DMS79 treated with DMSO at 0.1 percent for 48 hours (cell line): Measurements from ENCODE around the gene LRRC75A.
A peak's percentile ranks its signal among the peaks of the same experiment; 100 is the strongest.
"Not testable (repeated sequence)": the region's sequence is repeated elsewhere in the genome, so short reads cannot be mapped to it uniquely, and the experiment has no call there.

ENCODE experiments used
- DNase-seq: peaks from one replicate; lab custom pipeline; 2025; lab: John Stamatoyannopoulos, UW

The LRRC75A gene

GRCh38 chr17:16472539-16472938 lies 19.5 kb downstream of the LRRC75A start:
- DNase-seq = no peak

GRCh38 chr17:16471295-16471694 lies 20.7 kb downstream of the LRRC75A start:
- no peak for DNase-seq

- peak; percentile 44 for DNase-seq
Observed at GRCh38 chr17:16470265-16470664, 21.7 kb downstream of the LRRC75A start.

- DNase-seq = no peak
Observed at GRCh38 chr17:16468428-16468992, 23.5 kb downstream of the LRRC75A start.

- DNase-seq = no peak
Observed at GRCh38 chr17:16467886-16468285, 24.1 kb downstream of the LRRC75A start.

GRCh38 chr17:16467044-16467443 lies 24.9 kb downstream of the LRRC75A start:
- DNase-seq = no peak

- no peak for DNase-seq
Observed at GRCh38 chr17:16466407-16466806, 25.6 kb downstream of the LRRC75A start.

- DNase-seq = no peak
Observed at GRCh38 chr17:16465861-16466338, 26.1 kb downstream of the LRRC75A start.

- DNase-seq = no peak
Observed at GRCh38 chr17:16465052-16465312, 27.0 kb downstream of the LRRC75A start.

- no peak for DNase-seq
Observed at GRCh38 chr17:16464303-16465051, 27.5 kb downstream of the LRRC75A start.

- peak; percentile 82 for DNase-seq
Observed at GRCh38 chr17:16463358-16464302, 28.4 kb downstream of the LRRC75A start.

GRCh38 chr17:16462070-16462864 lies 29.7 kb downstream of the LRRC75A start:
- DNase-seq = no peak

GRCh38 chr17:16461606-16461866 lies 30.5 kb downstream of the LRRC75A start:
- no peak for DNase-seq

- no peak for DNase-seq
Observed at GRCh38 chr17:16460796-16461605, 31.0 kb downstream of the LRRC75A start.

- no peak for DNase-seq
Observed at GRCh38 chr17:16459855-16460550, 32.0 kb downstream of the LRRC75A start.

GRCh38 chr17:16459271-16459670 lies 32.7 kb downstream of the LRRC75A start:
- DNase-seq = no peak

GRCh38 chr17:16456742-16457316 lies 35.2 kb downstream of the LRRC75A start:
- no peak for DNase-seq

GRCh38 chr17:16455997-16456741 lies 35.8 kb downstream of the LRRC75A start:
- no peak for DNase-seq

GRCh38 chr17:16453493-16453851 lies 38.5 kb downstream of the LRRC75A start:
- no peak for DNase-seq

- DNase-seq = not testable (repeated sequence)
Observed at GRCh38 chr17:16452268-16452667, 39.7 kb downstream of the LRRC75A start.
